H9 (cell line): ENCODE data around the gene SPDEF. TPM values are rescaled to one million over a fixed set of nuclear protein-coding genes. Genes with fewer than 3 reads are reported as not detected.

ENCODE experiments used
- DNase-seq: peaks from one replicate; pipeline ENCODE4 v3.0.0-alpha.2; 2017
- H2AFZ ChIP-seq: one replicate; pipeline ENCODE4 v1.6.1; 2013; ENCODE audit warnings: mild to moderate bottlenecking, low read length, control low read depth, moderate library complexity
- H2AK5ac ChIP-seq: 2 replicates; pipeline ENCODE4 v1.6.1; 2013; ENCODE audit warnings: low read length, control low read depth, mixed read lengths; ENCODE audit not compliant: insufficient read length
- H2BK120ac ChIP-seq: one replicate; pipeline ENCODE4 v1.6.1; 2013; ENCODE audit warnings: low read depth, mild to moderate bottlenecking, low read length, control low read depth, inconsistent platforms; ENCODE audit not compliant: poor library complexity, severe bottlenecking
- H2BK12ac ChIP-seq: 2 replicates; pipeline ENCODE4 v1.6.1; 2013; ENCODE audit warnings: low read length, control low read depth, mixed read lengths, low read depth; ENCODE audit not compliant: insufficient read length
- H2BK15ac ChIP-seq: 2 replicates; pipeline ENCODE4 v1.6.1; 2013; ENCODE audit warnings: low read depth, low read length, control low read depth
- H2BK20ac ChIP-seq: one replicate; pipeline ENCODE4 v1.6.1; 2013; ENCODE audit warnings: low read depth, mild to moderate bottlenecking, low read length, control low read depth, inconsistent platforms; ENCODE audit not compliant: poor library complexity, severe bottlenecking
- H2BK5ac ChIP-seq: 2 replicates; pipeline ENCODE4 v1.6.1; 2013; ENCODE audit warnings: low read length, control low read depth, mixed read lengths; ENCODE audit not compliant: insufficient read length
- H3K14ac ChIP-seq: 2 replicates; pipeline ENCODE4 v1.6.1; 2013; ENCODE audit warnings: low read length, control low read depth; ENCODE audit not compliant: insufficient read depth
- H3K18ac ChIP-seq: 2 replicates; pipeline ENCODE4 v1.6.1; 2013; ENCODE audit warnings: low read depth, mild to moderate bottlenecking, mixed read lengths, low read length, control low read depth; ENCODE audit not compliant: insufficient read length
- H3K23ac ChIP-seq: 2 replicates; pipeline ENCODE4 v1.6.1; 2013; ENCODE audit warnings: low read length, control low read depth, mixed read lengths, low read depth; ENCODE audit not compliant: insufficient read length
- H3K23me2 ChIP-seq: 2 replicates; pipeline ENCODE4 v1.6.1; 2013; ENCODE audit warnings: low read depth, mild to moderate bottlenecking, mixed read lengths, low read length, control low read depth; ENCODE audit not compliant: insufficient read length, poor library complexity, severe bottlenecking
- H3K27ac ChIP-seq: 2 replicates; pipeline ENCODE4 v1.5.1; 2013; ENCODE audit warnings: low read length, control low read depth, mixed read lengths, low read depth; ENCODE audit not compliant: insufficient read length
- H3K27me3 ChIP-seq: 2 replicates; pipeline ENCODE4 v1.6.1; 2013; ENCODE audit warnings: low read length, control low read depth, inconsistent platforms; ENCODE audit not compliant: insufficient read depth
- H3K4ac ChIP-seq: 2 replicates; pipeline ENCODE4 v1.6.1; 2013; ENCODE audit warnings: low read depth, mild to moderate bottlenecking, control low read depth, inconsistent platforms, low read length, moderate library complexity
- H3K4me1 ChIP-seq: 2 replicates; pipeline ENCODE4 v1.6.1; 2013; ENCODE audit warnings: low read length, control low read depth, inconsistent platforms; ENCODE audit not compliant: insufficient read depth
- H3K4me2 ChIP-seq: 2 replicates; pipeline ENCODE4 v1.6.1; 2013; ENCODE audit warnings: low read length, control low read depth, mixed read lengths; ENCODE audit not compliant: insufficient read length, insufficient read depth
- H3K56ac ChIP-seq: 2 replicates; pipeline ENCODE4 v1.6.1; 2013; ENCODE audit warnings: low read depth, mild to moderate bottlenecking, mixed read lengths, low read length, control low read depth; ENCODE audit not compliant: insufficient read length
- H3K79me1 ChIP-seq: 2 replicates; pipeline ENCODE4 v1.6.1; 2013; ENCODE audit warnings: low read depth, mild to moderate bottlenecking, moderate library complexity, low read length, control low read depth, inconsistent platforms; ENCODE audit not compliant: insufficient read depth, poor library complexity, severe bottlenecking
- H3K79me2 ChIP-seq: 2 replicates; pipeline ENCODE4 v1.6.1; 2013; ENCODE audit warnings: low read length, control low read depth, inconsistent platforms; ENCODE audit not compliant: insufficient read depth
- H3K9ac ChIP-seq: 2 replicates; pipeline ENCODE4 v1.6.1; 2013; ENCODE audit warnings: low read length, control low read depth, mixed read lengths; ENCODE audit not compliant: insufficient read length; ENCODE audit errors: extremely low read depth
- H3K9me3 ChIP-seq: one replicate; pipeline ENCODE4 v1.6.1; 2013; ENCODE audit warnings: low read depth, low read length, inconsistent platforms; ENCODE audit not compliant: control insufficient read depth
- H3T11ph ChIP-seq: one replicate; pipeline ENCODE4 v1.6.1; 2013; ENCODE audit warnings: mild to moderate bottlenecking, low read length, control low read depth, inconsistent platforms
- H4K20me1 ChIP-seq: one replicate; pipeline ENCODE4 v1.6.1; 2013; ENCODE audit not compliant: control insufficient read depth, insufficient read length, insufficient read depth
- H4K5ac ChIP-seq: 2 replicates; pipeline ENCODE4 v1.6.1; 2013; ENCODE audit warnings: low read depth, mild to moderate bottlenecking, mixed read lengths, low read length, control low read depth; ENCODE audit not compliant: insufficient read length
- H4K8ac ChIP-seq: replicated peaks from 2 replicates; pipeline ENCODE4 v1.6.1; 2013; ENCODE audit warnings: low read length, control low read depth, mixed read lengths, low read depth; ENCODE audit not compliant: insufficient read length
- H4K91ac ChIP-seq: 2 replicates; pipeline ENCODE4 v1.6.1; 2013; ENCODE audit warnings: low read depth, mild to moderate bottlenecking, moderate library complexity, mixed read lengths, low read length, control low read depth; ENCODE audit not compliant: insufficient read length
- H3K27ac Mint-ChIP-seq, 3 experiments: 2 replicates in 2 of 3; 3 replicates in 1 of 3; pipeline ENCODE4 v1.8.0; 2020 to 2021; ENCODE audit warnings: mixed read lengths in 3 of 3, mild to moderate bottlenecking in 1 of 3, moderate library complexity in 1 of 3
- H3K27me3 Mint-ChIP-seq: 2 replicates; pipeline ENCODE4 v1.8.0; 2021; ENCODE audit warnings: low read depth, mild to moderate bottlenecking, moderate library complexity, mixed read lengths
- H3K36me3 Mint-ChIP-seq, 3 experiments: 2 replicates in 2 of 3; 3 replicates in 1 of 3; pipeline ENCODE4 v1.8.0; 2020 to 2021; ENCODE audit warnings: low read depth in 3 of 3, mixed read lengths in 3 of 3; ENCODE audit not compliant: insufficient read depth in 1 of 3
- H3K4me1 Mint-ChIP-seq, 2 experiments: 2 replicates each; pipeline ENCODE4 v1.8.0; 2020; ENCODE audit warnings: mixed read lengths in 2 of 2
- H3K4me3 Mint-ChIP-seq, 2 experiments: 2 replicates in 1 of 2; 3 replicates in 1 of 2; pipeline ENCODE4 v1.8.0; 2020 to 2021; ENCODE audit warnings: mild to moderate bottlenecking in 2 of 2, mixed read lengths in 2 of 2, moderate library complexity in 1 of 2
- H3K9me3 Mint-ChIP-seq, 2 experiments: 2 replicates in 1 of 2; 3 replicates in 1 of 2; pipeline ENCODE4 v1.8.0; 2020; ENCODE audit warnings: mild to moderate bottlenecking in 2 of 2, mixed read lengths in 2 of 2, moderate library complexity in 1 of 2
- WGBS: extraction: QIAGEN DNeasy Blood & Tissue Kit; methylation state at CpG from one replicate; pipeline ENCODE4 v1.1.7; 2013; ENCODE audit warnings: missing lambda C conversion rate, low lambda C conversion rate, mixed read lengths; ENCODE audit not compliant: insufficient read length; ENCODE audit errors: extremely low coverage; 5-methylcytosine and 5-hydroxymethylcytosine counted together
- total RNA-seq: library from RNA; stranded (reverse); gene quantifications from 2 replicates; pipeline ENCODE4 v1.2.1, GENCODE V29; 2021
- TF ChIP-seq, protein P1 (sequence below): fragments of 200-600 bp; sonication (generic); conservative IDR thresholded peaks from 3 replicates; pipeline ENCODE4 v1.8.0; 2021; ENCODE audit warnings: antibody characterized with exemption, mild to moderate bottlenecking

Gene SPDEF
- total RNA-seq, 1 experiment from 2014 or later, result 0.15 TPM

DNA sequence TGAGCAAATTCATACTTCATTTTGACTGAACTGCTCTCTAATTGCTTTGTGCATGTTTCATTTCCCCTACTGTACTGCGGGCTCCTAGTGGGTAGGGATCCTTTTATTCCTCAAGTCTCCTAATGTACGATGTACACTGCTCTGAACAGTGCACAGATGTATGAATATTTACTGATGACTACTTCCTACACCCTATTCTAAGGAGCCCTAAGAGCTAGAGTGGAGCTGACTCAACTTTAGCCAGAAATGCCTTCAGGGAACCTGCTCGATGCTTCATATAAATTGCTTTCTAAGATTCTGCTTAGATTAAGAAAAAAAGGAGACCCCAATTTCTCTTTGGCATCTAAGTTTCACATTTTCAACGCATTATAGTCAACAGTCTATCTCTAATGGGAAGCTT is 47.6 kb upstream of the SPDEF start:
- H3T11ph ChIP-seq, result no peak overlapping the region
- H3K27me3 Mint-ChIP-seq, result no peaks in the 10 kb centered on the region
- no peak overlapping the region for H2BK20ac ChIP-seq
- no peak overlapping the region for H3K23ac ChIP-seq
- TF ChIP-seq, protein P1, sequence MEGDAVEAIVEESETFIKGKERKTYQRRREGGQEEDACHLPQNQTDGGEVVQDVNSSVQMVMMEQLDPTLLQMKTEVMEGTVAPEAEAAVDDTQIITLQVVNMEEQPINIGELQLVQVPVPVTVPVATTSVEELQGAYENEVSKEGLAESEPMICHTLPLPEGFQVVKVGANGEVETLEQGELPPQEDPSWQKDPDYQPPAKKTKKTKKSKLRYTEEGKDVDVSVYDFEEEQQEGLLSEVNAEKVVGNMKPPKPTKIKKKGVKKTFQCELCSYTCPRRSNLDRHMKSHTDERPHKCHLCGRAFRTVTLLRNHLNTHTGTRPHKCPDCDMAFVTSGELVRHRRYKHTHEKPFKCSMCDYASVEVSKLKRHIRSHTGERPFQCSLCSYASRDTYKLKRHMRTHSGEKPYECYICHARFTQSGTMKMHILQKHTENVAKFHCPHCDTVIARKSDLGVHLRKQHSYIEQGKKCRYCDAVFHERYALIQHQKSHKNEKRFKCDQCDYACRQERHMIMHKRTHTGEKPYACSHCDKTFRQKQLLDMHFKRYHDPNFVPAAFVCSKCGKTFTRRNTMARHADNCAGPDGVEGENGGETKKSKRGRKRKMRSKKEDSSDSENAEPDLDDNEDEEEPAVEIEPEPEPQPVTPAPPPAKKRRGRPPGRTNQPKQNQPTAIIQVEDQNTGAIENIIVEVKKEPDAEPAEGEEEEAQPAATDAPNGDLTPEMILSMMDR, result no peak
- no peak overlapping the region for H3K27ac Mint-ChIP-seq
- H3K27ac ChIP-seq, result no peak overlapping the region
- no peak overlapping the region for H2BK5ac ChIP-seq
- H3K4me2 ChIP-seq, result no peak overlapping the region
- H3K9me3 Mint-ChIP-seq, result no peaks in the 10 kb centered on the region
- peaks cover 10% of the 10 kb centered on the region; the same call in 1 of the 2 replicates for H3K4me1 ChIP-seq
- H3K18ac ChIP-seq, result no peak overlapping the region
- no peak overlapping the region for H4K8ac ChIP-seq
- peaks cover 3% of the 10 kb centered on the region for H3K23me2 ChIP-seq
- no peak overlapping the region for H2AFZ ChIP-seq
- no peak overlapping the region for H2BK12ac ChIP-seq
- no peak overlapping the region for H2BK15ac ChIP-seq
- H3K79me2 ChIP-seq, result no peaks in the 10 kb centered on the region; the same call in 1 of the 2 replicates
- no peaks in the 10 kb centered on the region for H4K20me1 ChIP-seq
- H3K36me3 Mint-ChIP-seq, result peaks cover 3 to 17% (median 14%) of the 10 kb centered on the region in 3 experiments; a peak in 6 of 7 replicates
- H3K56ac ChIP-seq, result no peak overlapping the region
- H3K79me1 ChIP-seq, result peaks cover 4% of the 10 kb centered on the region
- no peak overlapping the region for H3K4ac ChIP-seq
- no peak overlapping the region for H4K91ac ChIP-seq
- H3K14ac ChIP-seq, result no peak overlapping the region
- DNase-seq, result no peak
- no peaks in the 10 kb centered on the region for H3K27me3 ChIP-seq
- no peak overlapping the region for H4K5ac ChIP-seq
- peaks cover 20 to 22% of the 10 kb centered on the region in 2 experiments for H3K4me1 Mint-ChIP-seq
- no peak overlapping the region for H3K9ac ChIP-seq
- no peaks in the 10 kb centered on the region for H3K9me3 ChIP-seq
- H3K4me3 Mint-ChIP-seq, result no peak overlapping the region
- H2AK5ac ChIP-seq, result no peak overlapping the region
- no CpG with 5 or more reads among the region's 4 CpGs for WGBS
- no peak overlapping the region for H2BK120ac ChIP-seq
